ENCODE data around the gene OTOF.
A peak's percentile ranks its signal among the peaks of the same experiment; 100 is the strongest.

The OTOF gene

DNA sequence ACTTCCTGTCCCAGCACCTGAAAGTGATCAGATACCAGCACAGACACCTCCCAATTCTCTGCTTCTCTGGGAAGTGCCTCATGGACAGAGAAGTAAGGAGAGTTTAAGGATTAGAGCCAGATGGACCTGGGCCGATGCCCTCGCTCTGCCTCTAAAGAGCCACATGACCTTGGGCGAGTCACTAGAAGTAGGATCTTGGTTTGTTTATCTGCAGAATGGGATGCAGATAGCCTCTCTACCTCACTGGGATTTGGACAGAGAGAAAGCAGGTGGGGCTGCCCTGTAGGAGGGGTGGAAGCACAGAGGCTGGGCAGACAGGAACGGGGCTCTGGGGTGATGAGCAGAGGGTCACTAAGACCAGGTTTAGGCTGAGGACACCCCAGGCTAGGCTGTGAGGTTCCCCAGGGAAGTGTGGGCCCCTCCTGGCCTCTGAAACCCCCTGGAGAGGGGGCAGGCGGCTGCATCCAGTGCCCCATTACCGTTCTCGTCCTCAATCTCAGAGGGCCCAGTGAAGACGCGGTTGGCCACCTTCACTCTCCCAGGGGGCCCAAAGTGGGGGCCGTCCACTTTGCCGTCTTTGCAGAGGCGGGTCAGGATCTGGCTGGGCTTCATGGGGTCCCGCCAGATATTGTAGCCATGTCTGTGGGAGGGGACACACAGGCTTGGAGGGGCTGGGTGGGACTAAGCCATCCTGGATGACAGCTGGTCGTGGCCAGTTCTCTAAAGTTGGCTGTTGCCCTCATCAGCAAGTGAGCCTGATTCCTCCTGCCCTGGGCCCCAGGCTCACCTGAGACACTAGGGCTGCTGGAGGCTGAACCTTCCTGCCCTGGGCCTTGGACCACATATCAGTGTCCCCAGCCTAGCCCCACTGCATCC is 13.3 kb downstream of the OTOF start:
- DNase-seq = no peak

DNA sequence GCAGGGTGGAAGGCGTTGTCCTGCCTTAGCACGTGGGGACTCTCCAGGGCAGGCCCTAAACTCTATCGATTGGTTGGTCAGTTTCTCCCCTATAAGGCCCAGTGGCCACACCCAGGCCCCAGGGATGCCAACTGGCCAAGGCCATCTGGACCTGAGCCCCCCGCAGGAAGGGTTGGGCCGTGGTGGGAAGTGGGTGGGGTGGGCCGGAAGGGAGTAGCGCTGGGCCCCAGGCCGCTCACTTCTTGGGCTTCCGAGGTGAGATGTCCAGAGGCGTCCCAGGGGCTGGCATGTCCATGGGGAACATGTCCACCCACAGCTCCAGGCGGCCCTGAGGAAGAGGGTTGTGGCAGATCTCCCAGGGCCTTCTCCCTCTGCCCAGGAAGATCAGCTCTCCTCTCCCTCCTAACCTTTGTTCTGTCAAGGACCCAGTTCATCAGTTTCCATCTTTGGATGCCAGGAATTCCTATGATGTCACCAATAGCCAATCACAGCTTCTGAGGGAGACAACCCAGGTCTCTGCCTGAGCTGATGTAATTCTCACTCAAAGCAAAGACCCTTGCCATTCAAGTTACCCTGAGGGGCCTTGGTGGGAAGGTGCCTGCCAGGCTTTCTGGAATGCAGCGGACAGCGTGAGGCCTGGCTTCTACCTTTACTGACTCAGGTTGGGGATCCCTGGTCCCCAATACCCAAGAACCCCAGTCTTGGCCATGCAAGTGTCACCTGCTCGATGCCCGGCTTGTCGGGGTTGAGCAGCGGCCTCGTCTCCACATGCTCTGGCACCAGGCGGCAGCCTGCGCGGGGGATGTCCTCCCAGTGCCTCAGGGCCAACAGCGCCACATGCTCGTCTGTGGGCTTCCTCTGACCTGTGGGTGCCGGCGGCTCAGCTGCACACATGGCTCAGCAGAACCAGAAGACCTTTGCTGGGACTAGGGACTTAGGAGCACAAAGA is 14.4 kb downstream of the OTOF start:
- no peak for DNase-seq

DNA sequence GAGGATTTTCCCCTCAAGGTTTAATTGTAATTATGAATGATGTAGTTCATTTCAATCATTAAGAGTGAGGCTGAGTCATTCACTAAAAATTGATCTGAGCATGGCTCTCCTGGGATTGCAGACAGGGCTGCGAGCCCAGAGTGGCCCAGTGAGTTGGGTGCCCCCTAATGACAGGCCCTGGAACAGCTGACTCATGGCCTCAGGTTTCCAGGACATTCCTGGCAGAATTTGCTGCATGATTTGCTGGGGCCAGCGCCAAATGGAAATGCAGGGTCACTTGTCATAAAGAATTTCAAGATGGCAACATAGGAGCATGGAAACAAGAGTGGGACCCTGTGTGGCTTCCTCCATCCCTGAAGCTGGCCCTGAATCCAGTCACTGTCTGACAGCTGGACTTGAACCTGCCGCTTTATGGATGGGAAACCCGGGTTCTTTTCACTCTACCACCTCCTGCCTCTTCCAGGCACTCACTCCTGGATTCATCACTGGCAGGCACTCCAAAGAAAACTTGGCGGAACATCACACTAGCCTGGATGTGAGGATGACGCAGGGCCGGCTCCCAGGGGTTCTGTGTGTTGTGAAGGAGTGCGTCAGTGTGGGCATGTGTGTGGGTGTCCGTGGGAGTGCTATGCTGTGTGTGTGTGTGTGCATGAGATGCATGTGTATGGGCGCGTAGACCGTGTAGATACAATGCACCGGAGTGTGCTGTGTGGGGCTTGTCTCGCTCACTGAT is 15.2 kb downstream of the OTOF start:
- DNase-seq = peak in 1 of 2 experiments; percentile 26

DNA sequence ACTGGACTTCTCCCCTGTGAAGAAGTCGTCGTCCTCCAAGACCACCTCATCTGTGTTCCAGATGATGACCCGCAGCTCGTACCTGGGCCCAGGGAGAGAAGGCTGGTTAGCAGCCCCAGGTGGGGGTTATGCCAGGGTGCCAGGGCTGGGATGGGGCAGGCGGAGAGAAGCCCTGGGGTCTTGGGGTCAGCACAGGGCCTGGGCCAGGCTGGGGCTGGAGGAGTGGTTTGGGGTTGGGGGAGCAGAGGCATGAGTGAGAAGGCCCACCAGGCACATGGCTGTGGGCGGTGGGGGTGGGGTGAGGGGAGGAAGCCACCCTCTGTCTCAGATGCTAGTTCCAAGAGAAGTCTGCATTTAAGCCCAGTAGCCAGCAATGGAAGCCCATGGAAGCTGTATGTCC is 15.8 kb downstream of the OTOF start:
- no peak for DNase-seq

DNA sequence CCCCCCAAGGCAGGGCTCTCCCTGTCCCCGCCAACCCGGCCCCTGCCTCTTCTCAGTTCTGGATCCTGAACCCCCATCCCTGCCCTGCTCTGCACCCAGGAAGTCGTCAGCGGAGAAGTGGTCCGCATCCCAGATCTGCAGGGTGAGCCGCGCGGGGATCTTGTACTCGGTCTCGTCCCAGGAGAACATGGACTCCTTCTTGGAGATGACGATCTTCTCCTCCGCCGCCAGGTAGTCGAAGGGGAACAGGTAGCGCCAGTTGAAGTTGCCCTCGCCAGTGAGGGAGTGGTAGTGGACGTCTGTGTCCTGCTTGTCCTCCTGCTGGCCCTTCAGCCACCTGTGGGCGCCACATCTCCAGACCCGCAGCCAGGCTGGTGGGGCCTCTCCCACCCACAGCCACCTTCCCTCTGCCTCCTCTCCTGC is 16.3 kb downstream of the OTOF start:
- no peak for DNase-seq

DNA sequence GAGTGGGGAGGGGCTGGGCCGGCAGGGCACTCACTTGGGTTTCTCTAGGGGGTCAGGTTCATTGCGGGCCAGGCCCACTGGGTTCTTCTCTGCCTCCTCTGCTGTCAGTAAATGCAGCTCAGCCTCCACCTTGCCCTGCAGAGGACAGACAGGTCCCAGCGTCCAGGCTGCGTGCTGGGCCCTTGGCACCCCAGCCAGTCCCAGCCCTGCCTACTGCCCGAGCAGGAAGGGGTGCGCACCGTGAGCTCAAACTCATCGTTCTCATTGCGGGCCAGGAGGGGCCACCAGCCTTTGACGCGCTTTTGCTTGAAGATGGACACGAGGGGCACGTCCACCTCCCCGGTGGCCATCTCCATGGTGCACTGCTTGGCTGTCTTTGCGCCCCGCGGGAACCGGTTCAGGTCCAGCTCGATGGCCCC is 17.3 kb downstream of the OTOF start:
- DNase-seq = no peak

DNA sequence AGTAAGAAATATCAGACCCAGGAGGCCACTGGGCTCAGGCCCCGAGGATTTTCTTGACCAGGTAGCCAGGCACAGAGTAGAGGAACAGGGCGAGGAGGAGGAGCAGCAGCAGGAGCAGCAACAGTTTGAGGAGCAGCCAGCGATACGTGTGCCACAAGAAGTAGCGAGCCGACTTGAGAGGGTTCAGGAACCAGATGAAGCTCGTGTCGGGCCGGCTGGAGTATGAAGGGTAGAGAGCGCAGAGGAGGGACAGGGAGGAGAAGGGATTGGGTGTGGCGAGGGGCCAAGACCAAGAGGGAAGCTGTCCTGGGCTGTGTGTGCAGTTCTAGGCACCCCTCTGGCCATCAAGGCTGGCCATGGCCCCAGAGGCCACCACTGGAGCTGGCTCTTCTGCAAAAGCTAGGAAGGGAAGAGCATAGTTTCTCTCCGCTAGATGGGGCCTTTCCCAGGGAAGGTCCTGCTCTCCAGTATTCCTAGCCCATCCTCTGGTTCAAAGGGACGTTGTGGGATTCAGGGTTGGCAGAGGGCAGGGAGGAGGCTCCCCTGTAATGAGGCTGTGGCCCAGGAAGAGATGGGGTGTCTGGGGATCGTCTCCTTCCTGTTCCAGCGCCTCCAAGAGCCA is 17.8 kb downstream of the OTOF start:
- DNase-seq = no peak

DNA sequence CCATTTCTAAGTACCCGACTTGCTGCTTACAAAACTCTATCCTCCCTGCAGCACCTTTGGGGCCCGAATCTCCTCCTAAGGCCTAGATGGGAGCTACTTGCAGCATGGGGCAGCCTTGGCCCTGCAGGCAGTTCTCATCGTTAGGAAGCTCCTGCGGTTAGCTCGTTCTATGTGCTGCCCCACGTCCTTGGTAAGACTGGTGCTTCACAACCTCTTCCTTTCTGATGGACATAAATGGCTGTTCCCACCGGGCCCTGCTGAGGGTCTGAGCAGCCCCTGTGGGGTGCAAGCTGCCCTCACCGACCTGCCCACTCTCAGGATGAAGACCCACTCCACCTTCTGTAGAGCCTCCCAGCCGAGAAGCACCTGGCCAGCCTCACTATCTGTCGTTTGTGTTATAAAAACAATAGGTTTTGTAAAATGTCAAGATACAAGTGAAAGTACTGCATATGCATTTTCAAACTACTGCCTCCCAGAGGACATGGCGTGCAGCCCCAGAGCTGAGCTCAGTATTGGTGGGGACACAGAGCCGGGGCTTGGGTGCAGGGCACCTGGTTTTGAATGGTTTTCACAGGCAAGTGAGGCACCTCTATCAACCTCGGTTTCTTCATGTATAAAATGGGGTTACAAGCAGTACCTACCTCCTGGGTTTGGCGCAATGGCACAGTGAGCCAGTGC is 19.4 kb downstream of the OTOF start:
- DNase-seq = no peak

DNA sequence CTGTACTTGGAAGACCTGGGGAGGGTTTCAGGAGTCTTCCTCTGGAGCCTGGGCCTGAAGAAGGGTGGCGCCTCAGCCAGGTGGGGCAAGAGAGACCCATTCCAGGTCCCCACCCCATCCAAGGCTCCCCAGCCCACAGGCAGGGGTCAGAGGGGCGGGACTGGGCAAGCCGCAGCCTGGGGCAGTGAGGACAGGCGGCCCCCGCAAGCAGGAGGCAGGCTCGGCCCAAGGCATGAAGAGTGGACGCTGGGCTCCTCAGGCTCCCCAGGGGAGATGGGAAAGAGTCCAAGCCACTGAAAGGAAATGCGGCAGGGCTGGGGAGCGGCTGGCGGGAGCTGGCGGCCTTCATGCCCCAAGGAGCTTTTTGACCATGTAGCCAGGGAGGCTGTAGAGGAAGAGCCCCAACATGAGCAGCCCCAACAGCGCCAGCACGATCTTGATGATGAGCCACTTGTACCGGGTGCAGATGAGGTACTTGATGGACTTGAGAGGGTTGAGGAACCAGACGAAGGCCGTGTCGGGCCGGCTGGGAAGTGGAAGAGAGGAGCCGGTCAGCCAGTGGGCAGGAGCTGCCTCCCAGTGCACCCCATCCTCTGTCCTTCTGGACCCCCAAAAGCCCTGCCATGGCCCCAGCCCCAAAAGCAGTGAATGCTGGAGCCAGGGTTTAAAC is 20.1 kb downstream of the OTOF start:
- DNase-seq = no peak

DNA sequence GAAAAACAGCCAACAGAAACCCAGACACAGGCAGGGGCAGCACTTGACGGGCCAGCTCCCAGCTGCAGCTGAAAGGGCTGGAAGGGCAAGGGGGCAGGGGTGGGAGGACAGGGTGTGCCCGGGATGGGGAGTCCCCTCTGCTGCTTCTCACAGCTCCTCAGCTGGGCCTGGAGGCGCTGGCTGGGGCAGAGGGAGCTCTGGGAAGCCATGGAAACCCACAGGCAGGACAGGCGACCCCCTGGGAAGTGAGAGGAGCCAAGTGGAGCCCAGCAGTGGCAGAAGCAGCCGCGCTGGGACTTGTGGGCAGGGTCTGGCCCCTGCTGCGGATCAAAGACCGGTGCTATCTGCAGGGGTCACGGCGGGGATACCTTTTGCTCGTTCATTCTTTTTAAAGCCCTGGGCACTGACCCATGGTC is 20.7 kb downstream of the OTOF start:
- no peak for DNase-seq

DNA sequence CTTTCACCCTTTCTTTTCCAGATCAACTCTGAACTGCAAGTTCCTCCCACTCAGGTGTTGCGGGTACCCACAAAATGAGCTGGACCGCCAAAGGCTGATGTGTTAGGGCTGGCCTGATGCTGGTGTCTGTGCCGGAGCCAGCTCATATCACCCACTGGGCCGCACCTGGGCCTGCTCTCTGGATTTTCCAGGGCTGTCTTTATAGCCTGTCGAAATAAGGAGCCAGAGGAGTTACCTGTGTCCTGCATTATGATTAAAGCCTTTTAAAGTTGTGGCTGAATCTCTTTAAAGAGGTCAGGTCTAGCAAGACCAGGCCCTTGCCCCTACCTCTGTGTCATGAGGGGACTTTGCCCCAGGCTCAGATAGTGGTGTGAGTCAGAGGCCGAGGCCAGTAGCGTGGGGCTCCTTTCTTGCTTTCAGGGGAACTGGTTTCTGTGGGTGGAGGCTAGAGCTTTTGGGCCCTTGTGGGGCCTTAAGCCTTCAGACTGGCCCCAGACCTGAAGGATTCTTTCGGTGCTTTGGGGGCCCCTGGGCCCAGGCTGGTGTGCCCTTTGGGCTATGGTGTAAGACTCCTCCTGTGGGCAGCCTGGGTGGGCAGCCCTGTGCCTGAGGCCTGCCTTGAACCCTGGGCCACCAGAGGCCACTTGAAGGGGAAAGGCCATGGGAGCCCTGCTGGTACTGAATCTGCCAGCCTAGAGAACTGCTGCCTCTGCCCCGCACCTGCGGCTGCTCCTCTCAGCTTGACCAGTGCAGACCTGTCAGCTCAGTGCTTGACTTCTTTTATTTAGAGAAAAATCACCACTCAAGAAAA is 21.3 kb downstream of the OTOF start:
- DNase-seq = no peak

DNA sequence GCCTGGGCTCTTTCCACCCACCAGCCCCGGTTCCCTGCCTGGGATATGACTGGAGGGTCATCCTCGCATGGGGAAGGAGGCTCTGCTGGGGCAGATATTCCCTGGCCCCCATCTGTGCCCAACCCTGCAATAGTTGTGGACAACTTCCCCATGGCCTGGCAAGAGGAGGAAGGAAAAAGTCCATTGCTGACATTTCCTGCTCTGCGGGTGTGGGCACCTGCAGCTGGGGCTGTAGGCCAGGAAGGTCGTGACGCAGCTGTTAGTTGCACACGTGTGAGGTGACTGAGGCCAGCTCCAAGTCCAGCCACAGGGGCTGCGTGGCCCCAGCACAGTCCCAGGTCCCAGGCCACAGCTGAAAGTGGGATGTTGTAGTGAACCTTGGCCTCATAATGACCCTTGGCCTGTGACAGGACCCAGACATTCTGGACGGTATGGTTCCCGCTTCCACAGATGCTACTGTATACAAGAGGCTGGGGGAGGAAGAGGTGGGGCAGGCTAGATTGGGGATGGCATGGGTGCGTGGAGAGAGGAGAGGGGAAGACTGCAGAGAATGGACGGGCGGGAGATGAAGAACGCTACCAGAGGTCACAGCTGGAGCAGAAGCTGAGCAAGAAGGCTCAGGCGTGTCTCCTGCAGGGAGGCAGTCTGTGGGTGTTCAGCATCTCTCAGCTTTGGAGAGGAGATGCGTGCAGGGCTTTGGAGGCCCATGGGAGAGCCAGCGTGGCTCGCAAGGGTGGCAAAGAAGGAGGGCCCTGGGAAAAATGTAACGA is 22.1 kb downstream of the OTOF start:
- DNase-seq = no peak

DNA sequence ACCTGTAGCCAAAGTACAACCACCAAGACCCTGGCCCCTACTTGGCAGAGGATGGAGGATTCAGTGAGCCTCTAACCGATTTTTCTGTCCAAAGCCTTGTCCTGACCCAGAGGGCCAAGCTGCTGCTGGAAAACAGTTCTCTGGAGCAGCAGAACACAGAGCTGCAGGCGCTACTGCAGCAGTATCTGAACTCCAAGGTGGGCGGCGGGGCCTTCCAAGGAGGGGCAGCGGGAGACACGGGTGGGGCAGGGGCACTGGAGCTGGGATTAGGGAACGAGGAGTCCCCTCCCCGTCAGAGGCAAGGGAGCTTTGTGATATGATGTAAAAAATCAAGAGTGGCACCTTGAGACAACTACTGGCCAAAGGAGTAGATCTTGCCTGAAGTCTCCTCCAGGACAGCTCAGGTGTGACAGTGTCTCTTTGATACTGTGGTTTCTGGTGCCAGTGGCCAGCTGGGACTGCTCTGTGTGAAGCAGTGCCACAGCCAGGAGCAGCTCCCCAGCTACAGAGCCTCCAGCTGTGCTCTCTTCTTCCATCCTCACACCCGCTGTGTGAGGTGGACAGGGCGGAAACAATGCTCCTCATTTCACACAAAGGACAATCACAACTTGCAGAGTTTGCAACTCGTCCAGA is 22.8 kb downstream of the OTOF start:
- DNase-seq = no peak

DNA sequence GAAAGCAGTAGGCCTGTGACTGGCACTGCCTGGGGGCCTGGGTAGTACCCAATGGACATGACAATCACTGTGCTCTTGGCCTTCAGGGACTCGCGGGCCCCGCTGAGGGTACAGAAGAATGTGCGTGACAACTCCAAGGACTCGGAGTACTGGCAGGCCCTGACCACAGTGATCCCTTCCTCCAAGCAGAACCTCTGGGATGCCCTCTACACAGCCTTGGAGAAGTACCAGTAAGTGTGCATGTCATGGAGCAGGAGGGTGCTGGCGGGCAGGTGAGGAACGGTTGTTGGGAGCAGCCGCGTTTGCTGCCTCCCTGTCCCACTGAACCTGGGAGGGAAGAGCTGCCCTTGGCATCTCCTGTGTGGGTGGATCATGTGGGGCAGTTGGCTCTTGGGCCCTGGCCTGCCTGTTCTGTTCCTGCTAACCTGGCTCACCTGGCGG is 23.3 kb downstream of the OTOF start:
- DNase-seq = no peak

DNA sequence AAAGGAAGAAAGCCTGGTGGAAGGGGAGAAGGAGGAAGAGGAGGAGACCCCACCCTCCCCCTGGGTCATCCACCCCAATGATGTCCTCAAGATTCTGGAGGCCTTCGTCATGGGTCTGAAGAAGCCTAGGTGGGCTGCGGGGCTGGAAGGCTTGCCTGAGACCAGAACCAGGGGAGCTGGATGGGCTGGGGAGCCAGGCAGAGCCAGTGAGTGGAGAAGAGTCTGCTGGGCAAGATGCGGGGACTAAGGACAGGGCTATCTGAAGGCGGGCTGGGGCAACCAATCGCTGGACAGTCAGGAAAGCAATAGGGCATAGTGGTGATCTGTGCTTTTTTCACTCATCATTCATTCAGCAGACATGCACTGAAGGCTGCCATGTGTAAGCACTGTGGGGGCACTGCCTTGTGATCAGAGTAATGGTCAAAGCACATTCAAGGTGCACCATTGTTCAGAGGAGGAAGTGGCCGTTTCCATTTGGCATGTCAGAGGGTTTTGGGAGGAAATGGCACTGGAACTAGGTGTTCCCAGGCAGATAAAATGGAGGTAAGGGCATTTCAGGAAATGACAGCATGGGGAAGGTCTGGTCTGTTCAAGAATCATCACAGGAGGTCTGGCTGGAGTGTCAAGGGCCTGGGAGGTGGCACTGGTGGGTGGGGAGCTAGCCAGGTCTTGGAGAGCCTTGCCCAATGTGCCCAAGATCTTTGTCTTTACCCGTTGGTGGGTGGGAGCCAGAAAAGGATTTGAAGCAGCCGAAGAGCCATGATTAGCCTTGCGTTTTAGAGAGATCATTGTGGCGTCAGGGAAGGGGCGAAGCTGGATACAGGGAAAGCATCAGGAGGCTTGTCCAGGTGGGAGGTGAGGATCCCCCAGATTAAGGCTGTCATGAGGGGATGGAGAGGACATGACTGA is 24.2 kb downstream of the OTOF start:
- no peak for DNase-seq

DNA sequence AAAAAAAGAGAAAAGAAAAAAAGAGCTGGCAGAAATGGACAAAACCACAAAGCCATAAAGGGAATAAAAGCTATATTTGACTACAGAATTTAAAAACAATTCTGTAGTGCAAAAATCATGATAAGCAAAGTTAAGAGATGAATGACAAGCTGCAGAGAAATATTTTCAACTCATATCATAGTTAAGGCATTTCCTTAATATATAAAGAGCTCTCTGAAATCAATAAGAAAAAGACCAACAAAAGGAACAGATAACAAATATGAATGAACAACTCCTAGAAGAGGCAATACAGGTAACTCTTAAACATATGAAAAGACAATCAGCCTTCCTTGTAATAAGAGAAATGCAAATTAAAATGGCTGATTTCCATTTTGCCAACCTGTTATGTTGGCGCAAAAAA is 26.2 kb downstream of the OTOF start:
- DNase-seq = peak in 1 of 2 experiments; percentile 13

DNA sequence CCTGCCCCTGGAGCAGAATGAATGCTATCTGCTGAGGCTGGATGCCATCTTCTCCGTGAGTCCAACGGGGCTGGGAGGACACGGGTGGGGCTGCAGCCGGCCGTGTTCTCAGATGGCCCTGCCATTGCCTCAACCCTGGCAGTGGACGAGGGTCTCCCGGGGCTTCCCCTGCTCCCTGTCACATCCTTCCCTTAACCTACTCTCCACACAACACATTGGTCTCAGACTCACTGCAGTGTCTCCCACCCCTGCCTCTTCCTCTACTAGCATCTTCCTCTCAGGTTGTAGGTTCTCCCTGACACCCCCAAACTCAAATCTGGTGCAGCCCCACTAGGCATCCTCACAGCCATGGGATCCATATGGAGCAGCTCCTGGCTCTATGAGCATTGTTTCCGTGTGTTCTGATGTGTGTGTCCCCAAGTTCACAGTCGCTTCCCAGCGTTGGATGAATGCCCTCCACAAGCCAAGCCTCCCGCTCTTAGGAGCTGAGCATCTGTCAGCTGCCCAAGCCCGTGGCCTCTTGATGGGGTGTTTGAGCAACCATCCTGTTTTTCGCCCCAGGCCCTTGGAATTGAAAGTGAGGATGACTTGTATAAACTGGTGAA is 27.8 kb downstream of the OTOF start:
- no peak for DNase-seq
